ENCODE results near the gene SCUBE2.
"Not testable (repeated sequence)": the region's sequence is repeated elsewhere in the genome, so short reads cannot be mapped to it uniquely, and the experiment has no call there.

Gene SCUBE2

DNA sequence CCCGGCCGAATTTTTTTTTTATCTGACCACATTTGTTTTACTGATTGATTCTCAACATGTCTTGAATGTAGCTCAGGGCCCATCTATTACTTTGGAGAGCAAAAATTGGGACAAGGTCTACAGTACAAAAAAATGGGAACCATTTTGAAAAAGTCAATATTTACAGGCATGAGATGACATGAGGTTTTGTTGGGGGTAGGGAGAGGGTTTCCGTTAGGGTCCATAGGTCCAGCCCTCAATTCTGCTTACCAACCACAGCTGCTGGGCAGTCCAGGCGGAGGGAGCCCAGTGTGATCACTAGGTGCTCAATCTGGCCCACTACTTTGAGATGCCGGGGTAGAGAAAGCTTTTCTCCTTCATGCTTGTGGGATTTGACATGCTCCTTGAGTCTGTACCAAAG lies 105.9 kb downstream of the SCUBE2 start:
- Histone ChIP-seq H3K9ac (ENCODE audit: low read depth, low read length) (no peak overlapping the region), H3K27ac (ENCODE audit: low read depth, low read length) (no peak overlapping the region), H3K4me1 (ENCODE audit: insufficient read depth, low read length) (no peaks in the 10 kb centered on the region), H3K27me3 (ENCODE audit: insufficient read depth, low read length) (no peaks in the 10 kb centered on the region), H3K9me3 (ENCODE audit: insufficient read depth, low read depth, low read length) (no peaks in the 10 kb centered on the region), H3K4me3 (ENCODE audit: low read length) (no peak overlapping the region), H3K36me3 (ENCODE audit: insufficient read depth, low read length) (no peaks in the 10 kb centered on the region)
- 96% methylated on average over 5 of the region's 5 CpGs for WGBS

GRCh38 chr11:8983552-8983951 lies 107.8 kb downstream of the SCUBE2 start:
- H3K9ac ChIP-seq (ENCODE audit: low read depth, low read length) = no peak overlapping the region
- WGBS = 91% methylated on average over 2 of the region's 2 CpGs
- H3K9me3 ChIP-seq (ENCODE audit: insufficient read depth, low read depth, low read length) = no peaks in the 10 kb centered on the region

GRCh38 chr11:8980485-8980884 lies 110.9 kb downstream of the SCUBE2 start:
- H3K9me3 ChIP-seq (ENCODE audit: insufficient read depth, low read depth, low read length) = no peaks in the 10 kb centered on the region
- H3K27ac ChIP-seq (ENCODE audit: low read depth, low read length) = no peak overlapping the region
- H3K9ac ChIP-seq (ENCODE audit: low read depth, low read length) = no peak overlapping the region
- H3K4me1 ChIP-seq (ENCODE audit: insufficient read depth, low read length) = no peaks in the 10 kb centered on the region
- 100% methylated on average over 3 of the region's 3 CpGs for WGBS
- no peaks in the 10 kb centered on the region for H3K36me3 ChIP-seq (ENCODE audit: insufficient read depth, low read length)
- H3K4me3 ChIP-seq (ENCODE audit: low read length) = no peak overlapping the region
- H3K27me3 ChIP-seq (ENCODE audit: insufficient read depth, low read length) = no peaks in the 10 kb centered on the region

More at GRCh38 chr11:8983552-8983951, 107.8 kb downstream of the SCUBE2 start:
- Histone ChIP-seq H3K4me3 (ENCODE audit: low read length) (no peak overlapping the region), H3K4me1 (ENCODE audit: insufficient read depth, low read length) (no peaks in the 10 kb centered on the region), H3K27me3 (ENCODE audit: insufficient read depth, low read length) (no peaks in the 10 kb centered on the region), H3K27ac (ENCODE audit: low read depth, low read length) (no peak overlapping the region), H3K36me3 (ENCODE audit: insufficient read depth, low read length) (no peaks in the 10 kb centered on the region)

DNA sequence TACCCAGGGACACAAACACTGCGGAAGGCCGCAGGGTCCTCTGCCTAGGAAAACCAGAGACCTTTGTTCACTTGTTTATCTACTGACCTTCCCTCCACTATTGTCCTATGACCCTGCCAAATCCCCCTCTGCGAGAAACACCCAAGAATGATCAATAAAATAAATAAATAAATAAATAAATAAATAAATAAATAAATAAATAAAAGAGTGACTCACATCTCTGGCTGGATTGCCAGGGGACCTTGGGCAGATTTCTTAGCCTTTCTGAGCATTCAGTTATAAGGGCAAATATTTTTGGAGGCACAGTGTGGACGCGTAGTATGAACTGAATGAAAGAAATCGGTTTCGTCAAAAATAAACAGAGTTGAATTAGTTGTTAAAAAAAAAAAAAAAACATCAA lies 112.0 kb downstream of the SCUBE2 start:
- not testable (repeated sequence) for H3K9me3 ChIP-seq (ENCODE audit: insufficient read depth, low read depth, low read length); H3K36me3 ChIP-seq (ENCODE audit: insufficient read depth, low read length); H3K27me3 ChIP-seq (ENCODE audit: insufficient read depth, low read length); H3K4me3 ChIP-seq (ENCODE audit: low read length); H3K27ac ChIP-seq (ENCODE audit: low read depth, low read length); H3K9ac ChIP-seq (ENCODE audit: low read depth, low read length); H3K4me1 ChIP-seq (ENCODE audit: insufficient read depth, low read length)
- no CpG with 5 or more reads among the region's 7 CpGs for WGBS

- H3K9me3 ChIP-seq (ENCODE audit: insufficient read depth, low read depth, low read length) = no peaks in the 10 kb centered on the region
- no peak overlapping the region for H3K9ac ChIP-seq (ENCODE audit: low read depth, low read length)
- no peak overlapping the region for H3K27ac ChIP-seq (ENCODE audit: low read depth, low read length)
- no peaks in the 10 kb centered on the region for H3K36me3 ChIP-seq (ENCODE audit: insufficient read depth, low read length)
- no peaks in the 10 kb centered on the region for H3K27me3 ChIP-seq (ENCODE audit: insufficient read depth, low read length)
- no peaks in the 10 kb centered on the region for H3K4me1 ChIP-seq (ENCODE audit: insufficient read depth, low read length)
- H3K4me3 ChIP-seq (ENCODE audit: low read length) = no peak overlapping the region
- WGBS = 91% methylated on average over 3 of the region's 3 CpGs
Measured at GRCh38 chr11:8973121-8973520, 118.3 kb downstream of the SCUBE2 start.

- 88% methylated on average over 1 of the region's 1 CpG for WGBS
- no peaks in the 10 kb centered on the region for H3K36me3 ChIP-seq (ENCODE audit: insufficient read depth, low read length)
- H3K9ac ChIP-seq (ENCODE audit: low read depth, low read length) = no peak overlapping the region
- no peaks in the 10 kb centered on the region for H3K27me3 ChIP-seq (ENCODE audit: insufficient read depth, low read length)
- H3K9me3 ChIP-seq (ENCODE audit: insufficient read depth, low read depth, low read length) = no peaks in the 10 kb centered on the region
- no peak overlapping the region for H3K27ac ChIP-seq (ENCODE audit: low read depth, low read length)
- no peaks in the 10 kb centered on the region for H3K4me1 ChIP-seq (ENCODE audit: insufficient read depth, low read length)
- H3K4me3 ChIP-seq (ENCODE audit: low read length) = no peak overlapping the region
Measured at GRCh38 chr11:8971924-8972316, 119.5 kb downstream of the SCUBE2 start.

- Histone ChIP-seq H3K27ac (ENCODE audit: low read depth, low read length) (no peak overlapping the region), H3K9me3 (ENCODE audit: insufficient read depth, low read depth, low read length) (no peaks in the 10 kb centered on the region), H3K36me3 (ENCODE audit: insufficient read depth, low read length) (no peaks in the 10 kb centered on the region), H3K4me1 (ENCODE audit: insufficient read depth, low read length) (no peaks in the 10 kb centered on the region), H3K27me3 (ENCODE audit: insufficient read depth, low read length) (no peaks in the 10 kb centered on the region), H3K9ac (ENCODE audit: low read depth, low read length) (no peak overlapping the region), H3K4me3 (ENCODE audit: low read length) (no peak overlapping the region)
- 91% methylated on average over 1 of the region's 2 CpGs for WGBS
Measured at GRCh38 chr11:8971196-8971923, 120.0 kb downstream of the SCUBE2 start.

Data from HUES64 (cell line).